Epithelial cell of alveolus of lung (primary cell): ENCODE measurements around the gene EMILIN1. TPM values are rescaled to one million over a fixed set of nuclear protein-coding genes. Genes with fewer than 3 reads are reported as not detected.

Experiments
- total RNA-seq: library from RNA; depleted of rRNA; stranded (reverse); fragments of >200 nt; gene quantifications from 2 replicates; pipeline ENCODE4 v1.2.1, GENCODE V29; 2015

The EMILIN1 gene
- total RNA-seq, result 546 and 790 TPM in 2 replicates

DNA sequence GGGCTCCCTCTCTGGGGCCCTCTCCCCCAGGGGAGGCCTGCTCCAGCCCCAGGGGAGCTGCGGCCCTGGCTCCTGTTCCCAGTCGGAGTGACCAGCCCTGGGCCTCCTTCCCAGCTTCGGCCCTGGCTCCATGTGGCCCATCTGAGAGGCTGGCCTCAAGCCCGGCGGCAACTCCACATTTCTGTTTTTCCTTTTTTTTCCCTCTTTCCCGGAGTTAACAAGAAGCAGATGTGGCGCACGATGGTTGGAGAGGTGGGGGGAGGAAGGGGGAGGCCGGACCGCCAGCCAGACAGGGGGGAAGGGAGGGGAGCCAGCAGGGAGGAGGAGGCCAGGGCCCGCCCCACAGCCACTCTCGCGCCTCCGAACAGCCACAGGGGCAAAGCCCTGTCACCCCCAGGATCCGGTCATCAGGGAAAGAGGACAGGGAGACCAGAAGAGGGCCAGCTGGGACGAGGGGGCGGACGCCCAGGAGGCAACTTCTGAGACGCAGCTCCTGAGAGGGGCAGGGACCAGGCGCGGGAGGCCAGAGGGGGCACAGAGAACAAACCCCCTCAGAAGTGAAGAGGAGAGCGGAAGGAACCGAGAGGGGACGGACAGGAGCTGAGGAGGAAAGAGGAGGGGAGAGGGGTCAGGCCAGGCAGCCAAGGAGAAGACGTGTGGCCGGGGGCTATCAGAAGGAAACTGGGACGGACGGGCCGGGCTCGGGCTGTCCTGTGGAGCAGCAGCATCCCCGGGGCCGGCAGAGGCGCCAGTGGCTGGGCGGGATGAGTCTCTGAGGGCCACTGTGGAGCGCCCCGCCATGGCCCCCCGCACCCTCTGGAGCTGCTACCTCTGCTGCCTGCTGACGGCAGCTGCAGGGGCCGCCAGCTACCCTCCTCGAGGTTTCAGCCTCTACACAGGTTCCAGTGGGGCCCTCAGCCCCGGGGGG is at the start of gene EMILIN1:
EMILIN1 (plus strand) TSS at position 349 of the 928 bp plus-strand sequence; CDS start at position 800, 451 bp downstream.

DNA sequence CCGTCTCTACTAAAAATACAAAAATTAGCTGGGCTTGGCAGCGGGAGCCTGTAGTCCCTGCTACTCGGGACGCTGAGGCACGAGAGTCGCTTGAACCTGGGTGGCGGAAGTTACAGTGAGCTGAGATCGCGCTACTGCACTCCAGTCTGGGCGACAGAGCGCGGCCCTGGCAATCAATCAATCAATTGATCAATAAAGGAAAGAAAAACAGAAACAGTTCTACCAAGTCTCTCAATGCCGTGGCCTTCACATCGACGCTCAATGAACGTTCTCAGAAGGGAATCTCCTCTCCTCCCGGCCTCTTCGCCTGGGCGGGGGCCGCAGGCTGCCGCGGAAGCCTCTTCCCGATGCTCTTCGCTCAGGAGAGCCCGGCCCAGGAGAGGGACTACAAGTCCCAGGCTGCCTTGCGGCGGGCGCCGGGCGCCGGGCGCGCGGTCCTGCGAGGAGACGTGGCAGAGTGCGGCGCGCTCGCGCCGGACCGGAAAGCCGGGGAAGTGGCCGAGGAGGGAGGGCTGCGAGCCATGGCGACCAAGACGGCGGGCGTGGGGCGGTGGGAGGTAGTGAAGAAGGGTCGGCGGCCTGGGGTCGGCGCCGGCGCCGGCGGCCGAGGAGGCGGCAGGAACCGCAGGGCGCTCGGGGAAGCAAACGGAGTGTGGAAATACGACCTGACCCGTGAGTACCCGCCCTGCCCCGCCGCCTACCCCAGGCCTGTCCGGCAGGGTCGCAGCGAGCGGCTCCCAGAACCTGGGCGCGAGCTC is 45.7 kb upstream of the EMILIN1 start, which contains the start of gene TMEM214:
TMEM214 (plus strand) TSS at position 471 of the 758 bp plus-strand sequence; CDS start at position 522, 51 bp downstream.

DNA sequence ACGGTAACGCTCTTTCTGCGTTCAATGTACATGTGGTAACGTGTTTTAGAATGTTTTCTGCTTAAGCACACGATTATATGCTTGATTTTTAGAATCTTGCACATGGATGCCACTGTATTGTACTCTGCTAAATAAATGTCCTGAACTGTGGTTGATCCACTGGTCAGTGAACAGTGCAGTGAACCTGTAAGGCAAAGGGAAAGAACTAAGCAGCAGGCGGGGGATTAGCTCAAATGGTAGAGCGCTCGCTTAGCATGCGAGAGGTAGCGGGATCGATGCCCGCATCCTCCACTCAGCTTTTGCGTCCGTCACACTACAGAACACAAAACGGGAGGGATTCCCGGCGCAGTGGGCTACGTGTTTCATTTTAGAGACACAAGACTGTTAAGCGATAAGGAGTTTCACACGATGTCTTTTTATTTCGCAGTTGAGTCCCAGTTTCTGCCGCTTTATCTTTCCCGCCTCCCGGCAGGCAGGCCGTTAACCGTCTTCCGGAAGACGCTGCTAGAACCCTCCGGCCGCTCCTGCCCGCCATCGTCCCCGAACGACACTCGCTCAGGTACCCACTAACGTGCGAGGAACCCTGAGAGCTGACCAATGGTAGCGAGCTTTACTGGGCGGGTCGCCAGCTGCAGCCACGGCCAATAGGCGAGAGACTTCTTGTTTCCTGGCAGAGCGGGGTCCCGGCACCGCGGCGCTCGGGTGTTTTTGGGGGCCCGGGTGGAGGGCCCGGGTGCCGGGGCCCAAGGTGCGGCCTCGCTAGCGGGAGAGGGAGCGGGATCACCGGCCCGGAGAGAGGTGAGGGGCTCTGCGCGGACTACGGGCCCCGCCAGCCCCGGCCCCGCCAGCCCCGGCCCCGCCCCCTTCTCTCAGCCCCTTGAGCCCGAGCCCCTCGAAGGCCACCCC is 27.2 kb upstream of the EMILIN1 start, which contains the start of gene AGBL5:
AGBL5 (plus strand) TSS at position 673 of the 906 bp plus-strand sequence. CDS start 1,291 bp downstream, outside the sequence.

DNA sequence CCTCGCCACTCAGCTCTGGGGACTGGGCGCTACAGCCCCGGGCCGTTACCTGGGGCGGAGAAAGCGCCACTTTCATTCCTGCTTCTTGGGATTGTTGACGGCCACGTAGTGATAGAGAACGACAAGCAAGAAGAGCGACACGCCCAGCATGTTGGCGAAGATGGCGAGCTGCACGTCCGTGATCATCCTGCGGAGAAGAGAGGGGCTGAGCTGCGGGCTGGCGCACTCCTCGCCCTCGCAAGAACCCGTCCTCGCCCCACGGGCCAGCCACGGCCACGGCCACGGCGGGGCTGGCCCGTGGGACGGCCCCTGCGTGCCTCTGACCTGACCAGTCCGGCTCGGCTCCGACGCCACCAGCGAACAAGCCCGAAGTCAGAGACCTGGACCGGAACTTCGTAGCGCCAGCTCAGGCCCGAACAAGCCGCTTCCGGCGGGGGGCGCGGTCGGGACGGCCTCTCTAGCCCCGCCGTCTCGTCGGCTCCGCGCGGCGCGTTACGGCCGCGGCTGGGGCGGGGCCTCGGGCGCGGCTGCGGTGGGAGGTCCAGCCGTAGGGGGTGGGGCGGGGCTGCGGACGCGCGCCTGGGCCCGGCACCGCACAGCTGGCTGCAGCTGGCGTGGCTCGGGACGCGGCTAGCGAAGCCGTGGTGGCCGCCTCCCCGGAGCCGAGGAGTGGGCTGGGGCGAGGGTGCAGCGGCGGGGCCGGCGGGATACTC is 7.0 kb upstream of the EMILIN1 start, which contains the start of gene OST4:
OST4 (minus strand) TSS at position 378 of the 713 bp plus-strand sequence.

DNA sequence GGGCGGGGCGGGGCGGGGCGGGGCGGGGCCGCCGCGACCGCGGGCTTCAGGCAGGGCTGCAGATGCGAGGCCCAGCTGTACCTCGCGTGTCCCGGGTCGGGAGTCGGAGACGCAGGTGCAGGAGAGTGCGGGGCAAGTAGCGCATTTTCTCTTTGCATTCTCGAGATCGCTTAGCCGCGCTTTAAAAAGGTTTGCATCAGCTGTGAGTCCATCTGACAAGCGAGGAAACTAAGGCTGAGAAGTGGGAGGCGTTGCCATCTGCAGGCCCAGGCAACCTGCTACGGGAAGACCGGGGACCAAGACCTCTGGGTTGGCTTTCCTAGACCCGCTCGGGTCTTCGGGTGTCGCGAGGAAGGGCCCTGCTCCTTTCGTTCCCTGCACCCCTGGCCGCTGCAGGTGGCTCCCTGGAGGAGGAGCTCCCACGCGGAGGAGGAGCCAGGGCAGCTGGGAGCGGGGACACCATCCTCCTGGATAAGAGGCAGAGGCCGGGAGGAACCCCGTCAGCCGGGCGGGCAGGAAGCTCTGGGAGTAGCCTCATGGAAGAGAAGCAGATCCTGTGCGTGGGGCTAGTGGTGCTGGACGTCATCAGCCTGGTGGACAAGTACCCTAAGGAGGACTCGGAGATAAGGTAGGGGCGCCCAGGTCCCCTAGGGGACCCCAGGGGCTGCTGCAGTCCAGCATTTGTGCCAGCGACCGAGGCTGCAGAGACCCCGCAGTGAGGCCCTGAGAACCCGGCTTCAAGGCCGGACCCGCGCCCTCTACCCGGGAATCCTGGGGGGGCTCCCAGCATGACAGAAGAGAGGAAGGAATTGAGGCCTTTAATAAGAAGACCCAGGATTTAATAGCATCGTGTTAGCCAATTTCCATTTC is 8.5 kb downstream of the EMILIN1 start, which contains the start of gene KHK:
KHK (plus strand) TSS at position 49 of the 870 bp plus-strand sequence; CDS start at position 537, 488 bp downstream.

DNA sequence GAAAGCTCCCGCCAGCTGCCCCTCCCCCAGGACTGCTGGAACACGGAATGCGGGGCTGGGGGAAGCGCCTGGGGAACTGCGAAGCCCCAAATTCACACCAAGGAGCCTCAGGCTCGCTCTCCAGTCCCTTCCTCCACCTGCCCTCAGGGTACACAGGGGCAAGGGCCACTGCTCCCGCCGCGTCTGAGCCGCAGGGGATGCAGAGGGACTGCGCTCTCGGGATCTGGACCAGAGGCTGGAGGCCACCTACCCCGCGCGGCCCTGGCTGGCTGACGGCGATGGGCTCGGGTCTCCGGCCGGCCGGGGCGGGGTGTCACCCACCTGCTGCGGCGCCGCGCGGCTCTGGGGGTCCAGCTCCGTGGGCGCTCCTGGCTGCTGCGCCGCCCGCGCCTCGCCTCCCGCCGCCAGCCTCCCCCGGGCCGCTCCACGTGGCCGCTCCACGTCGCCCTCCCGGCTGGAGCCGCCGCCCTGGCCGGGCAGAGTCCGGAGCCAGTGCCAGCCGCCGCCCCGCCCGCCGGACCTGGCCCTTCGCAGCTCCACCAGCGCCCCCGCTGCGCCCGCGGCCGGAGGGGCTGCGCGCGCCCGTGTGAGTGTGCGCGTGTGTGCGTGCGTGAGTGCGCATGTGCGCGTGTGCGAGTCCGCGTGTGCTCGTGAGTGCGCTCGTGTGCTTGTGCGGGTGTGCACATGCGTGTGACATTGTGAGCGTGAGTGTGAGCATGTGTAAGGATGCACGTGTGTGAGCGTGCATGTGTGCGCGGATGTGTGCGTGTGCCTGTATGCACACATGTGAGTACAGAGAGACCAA is 40.3 kb downstream of the EMILIN1 start, which contains the start of gene CGREF1:
CGREF1 (minus strand) TSS at position 604 of the 805 bp plus-strand sequence. CDS start 14,762 bp downstream, outside the sequence.

DNA sequence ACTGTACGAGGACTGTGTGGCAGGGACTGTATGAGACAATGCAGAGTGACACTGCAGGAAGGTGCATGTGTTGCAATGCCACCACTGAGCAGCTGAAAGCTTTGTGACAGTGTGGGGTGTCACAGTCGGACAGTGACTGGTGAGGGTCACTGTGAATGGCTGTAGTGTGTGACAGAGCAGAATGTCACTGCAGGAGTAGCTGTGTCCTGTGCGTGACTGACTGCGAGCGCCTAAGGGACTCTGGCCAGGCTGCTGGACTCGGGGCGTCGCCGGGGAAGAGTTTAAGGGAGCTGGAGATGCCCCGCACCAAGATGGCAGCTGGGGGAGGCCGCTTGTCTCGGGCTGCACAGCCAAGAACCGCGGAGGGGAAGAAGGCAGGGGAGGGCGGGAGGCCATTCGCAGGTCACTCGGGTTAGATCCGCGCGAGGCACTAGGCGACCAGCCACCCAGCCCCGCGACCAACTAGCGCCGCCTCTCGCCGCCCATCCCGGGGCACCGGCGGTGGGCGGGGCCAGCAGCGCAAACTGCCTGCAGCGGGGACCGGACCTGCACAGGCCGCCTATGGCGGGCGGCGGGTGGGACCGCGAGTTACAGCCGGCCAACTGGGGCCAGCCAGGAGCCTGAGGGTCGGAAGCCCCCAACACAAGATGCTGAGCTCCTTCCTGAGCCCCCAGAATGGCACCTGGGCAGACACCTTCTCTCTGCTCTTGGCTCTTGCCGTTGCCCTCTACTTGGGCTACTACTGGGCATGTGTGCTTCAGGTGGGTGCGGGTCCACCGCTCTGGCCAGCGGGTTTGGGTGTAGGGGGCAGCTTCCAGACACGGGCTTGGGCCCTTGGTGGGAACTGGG is 45.1 kb downstream of the EMILIN1 start, which contains the start of gene ABHD1:
ABHD1 (plus strand) TSS at position 514 of the 849 bp plus-strand sequence; CDS start at position 648, 134 bp downstream.

DNA sequence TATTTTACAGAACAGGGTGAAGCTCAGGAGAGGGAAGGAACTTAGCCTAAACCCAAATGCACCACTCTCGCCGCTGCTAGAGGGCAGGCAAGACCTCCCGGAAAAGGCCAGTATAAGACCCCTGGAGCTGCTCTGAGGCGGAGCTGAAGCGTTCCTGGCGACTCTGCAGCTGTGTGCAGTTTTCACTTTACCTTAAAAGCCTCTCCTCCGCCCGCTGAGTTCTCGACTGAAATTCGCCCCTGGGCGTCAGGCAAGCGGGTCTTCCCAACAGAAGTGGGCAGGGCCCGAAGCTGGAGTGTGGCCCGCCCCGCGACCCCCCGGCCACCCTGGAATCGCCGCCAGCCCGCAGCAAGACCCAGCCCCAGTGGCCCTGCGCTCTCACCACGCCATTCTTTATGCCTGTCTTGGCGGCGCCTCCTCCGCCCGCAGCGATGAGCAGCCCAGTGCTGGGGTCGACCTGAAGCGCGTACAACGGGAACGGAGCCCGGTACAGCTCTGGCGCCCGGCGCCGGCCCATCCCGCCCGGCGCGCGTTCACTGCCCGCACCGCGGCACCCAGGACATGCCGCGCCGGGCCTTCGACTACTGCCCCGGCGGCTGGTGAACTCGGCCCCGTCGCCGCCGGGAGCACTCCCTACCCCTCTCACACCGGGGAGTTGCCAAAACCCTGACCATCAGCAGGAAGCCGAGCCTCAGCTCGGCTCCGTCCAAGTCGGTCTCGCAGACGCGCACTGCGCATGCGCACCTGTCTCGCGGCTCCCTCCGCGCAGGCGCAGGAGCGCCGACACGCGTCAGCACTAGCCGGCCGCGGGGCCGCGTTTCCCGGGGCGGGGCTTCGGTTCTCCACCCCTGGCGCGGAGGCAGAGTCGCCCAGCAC is 55.7 kb downstream of the EMILIN1 start, which contains the start of gene PREB:
PREB (minus strand) TSS at position 732 of the 876 bp plus-strand sequence; CDS start at position 517, 215 bp downstream.

Other genes starting within 250 kb of the EMILIN1 start
- gene DPYSL5, start 230.5 kb upstream of the EMILIN1 start, total RNA-seq, result not detected in 2 replicates
- gene MAPRE3, start 108.0 kb upstream of the EMILIN1 start, total RNA-seq, result 4.9 and 9.7 TPM in 2 replicates
- 48.9 and 66.5 TPM in 2 replicates for gene TMEM214, start 45.6 kb upstream of the EMILIN1 start, total RNA-seq
- 22.6 and 24.6 TPM in 2 replicates for gene AGBL5, start 26.9 kb upstream of the EMILIN1 start, total RNA-seq
- 364 and 815 TPM in 2 replicates for gene OST4, start 7.0 kb upstream of the EMILIN1 start, total RNA-seq
- gene KHK, start 8.2 kb downstream of the EMILIN1 start, total RNA-seq, result 0.24 and 1.0 TPM in 2 replicates
- 1.2 and 4.6 TPM in 2 replicates for gene CGREF1, start 40.5 kb downstream of the EMILIN1 start, total RNA-seq
- not detected in 2 replicates for gene ABHD1, start 45.2 kb downstream of the EMILIN1 start, total RNA-seq
- gene PREB, start 56.0 kb downstream of the EMILIN1 start, total RNA-seq, result 53.0 and 92.5 TPM in 2 replicates
- gene PRR30, start 60.8 kb downstream of the EMILIN1 start, total RNA-seq, result not detected in 2 replicates
- gene TCF23, start 70.4 kb downstream of the EMILIN1 start, total RNA-seq, result not detected in 2 replicates
- gene ATRAID, start 133.4 kb downstream of the EMILIN1 start, total RNA-seq, result 225 and 250 TPM in 2 replicates
- gene SLC5A6, start 133.7 kb downstream of the EMILIN1 start, total RNA-seq, result 18.3 and 26.0 TPM in 2 replicates
- 22.5 and 42.7 TPM in 2 replicates for gene CAD, start 138.8 kb downstream of the EMILIN1 start, total RNA-seq
- gene SLC30A3, start 184.4 kb downstream of the EMILIN1 start, total RNA-seq, result not detected in 2 replicates
- not detected in 2 replicates for gene DNAJC5G, start 196.8 kb downstream of the EMILIN1 start, total RNA-seq
- 0.24 TPM in 1 of 2 replicates, not detected in the other for gene TRIM54, start 203.8 kb downstream of the EMILIN1 start, total RNA-seq
- gene UCN, start 229.8 kb downstream of the EMILIN1 start, total RNA-seq, result 1.0 and 11.3 TPM in 2 replicates
- 80.7 and 88.8 TPM in 2 replicates for gene MPV17, start 244.5 kb downstream of the EMILIN1 start, total RNA-seq